ENCODE data around the gene DDR1.
"Not testable (repeated sequence)": the region's sequence is repeated elsewhere in the genome, so short reads cannot be mapped to it uniquely, and the experiment has no call there.

Gene DDR1

GRCh38 chr6:30847971-30848436, 36.3 kb upstream of the DDR1 start:
- no peaks in the 10 kb centered on the region for H3K4me1 ChIP-seq (ENCODE audit: low read depth, poor library complexity, severe bottlenecking)
- H4K20me1 ChIP-seq (ENCODE audit: insufficient read depth), result no peaks in the 10 kb centered on the region
- no peaks in the 10 kb centered on the region for H3K36me3 ChIP-seq (ENCODE audit: insufficient read depth)
- TF ChIP-seq CTCF (conservative IDR thresholded peaks at IDR 0.05; ENCODE audit: low read depth, low read length), result no peak
- no peaks in the 10 kb centered on the region for H3K27me3 ChIP-seq (ENCODE audit: insufficient read depth, low read depth)
- no peak overlapping the region for H2AFZ ChIP-seq (ENCODE audit: low read depth)
- no peak overlapping the region for H3K9ac ChIP-seq
- H3K27ac ChIP-seq, result no peak overlapping the region
- H3K4me3 ChIP-seq (IDR thresholded peaks at IDR 0.05; ENCODE audit: insufficient read depth, low read depth, low read length), result no peak overlapping the region
- no peak overlapping the region for H3K4me2 ChIP-seq
- H3K79me2 ChIP-seq (ENCODE audit: insufficient read depth, low read depth), result no peaks in the 10 kb centered on the region

- Histone ChIP-seq H3K36me3 (ENCODE audit: insufficient read depth) (no peaks in the 10 kb centered on the region), H3K4me2 (no peak overlapping the region), H3K9ac (no peak overlapping the region), H3K4me1 (ENCODE audit: low read depth, poor library complexity, severe bottlenecking) (no peaks in the 10 kb centered on the region), H2AFZ (ENCODE audit: low read depth) (no peak overlapping the region), H3K27me3 (ENCODE audit: insufficient read depth, low read depth) (no peaks in the 10 kb centered on the region), H4K20me1 (ENCODE audit: insufficient read depth) (no peaks in the 10 kb centered on the region), H3K27ac (no peak overlapping the region), H3K4me3 (IDR thresholded peaks at IDR 0.05; ENCODE audit: insufficient read depth, low read depth, low read length) (no peak overlapping the region), H3K79me2 (ENCODE audit: insufficient read depth, low read depth) (no peaks in the 10 kb centered on the region)
- no peak for TF ChIP-seq CTCF (conservative IDR thresholded peaks at IDR 0.05; ENCODE audit: low read depth, low read length)
Measured at GRCh38 chr6:30849903-30850651, 34.2 kb upstream of the DDR1 start.

- not testable (repeated sequence) for H3K9ac ChIP-seq; H3K79me2 ChIP-seq (ENCODE audit: insufficient read depth, low read depth); H3K4me2 ChIP-seq; H3K4me1 ChIP-seq (ENCODE audit: low read depth, poor library complexity, severe bottlenecking); H3K4me3 ChIP-seq (IDR thresholded peaks at IDR 0.05; ENCODE audit: insufficient read depth, low read depth, low read length); H3K27me3 ChIP-seq (ENCODE audit: insufficient read depth, low read depth); H4K20me1 ChIP-seq (ENCODE audit: insufficient read depth); H3K27ac ChIP-seq; H3K36me3 ChIP-seq (ENCODE audit: insufficient read depth); H2AFZ ChIP-seq (ENCODE audit: low read depth)
Measured at GRCh38 chr6:30852459-30852858, 31.9 kb upstream of the DDR1 start.

- Histone ChIP-seq H3K79me2 (ENCODE audit: insufficient read depth, low read depth) (no peaks in the 10 kb centered on the region), H3K27me3 (ENCODE audit: insufficient read depth, low read depth) (no peaks in the 10 kb centered on the region), H3K36me3 (ENCODE audit: insufficient read depth) (no peaks in the 10 kb centered on the region), H3K4me1 (ENCODE audit: low read depth, poor library complexity, severe bottlenecking) (no peaks in the 10 kb centered on the region), H2AFZ (ENCODE audit: low read depth) (no peak overlapping the region), H3K4me3 (IDR thresholded peaks at IDR 0.05; ENCODE audit: insufficient read depth, low read depth, low read length) (no peak overlapping the region), H3K27ac (no peak overlapping the region), H3K9ac (no peak overlapping the region), H4K20me1 (ENCODE audit: insufficient read depth) (no peaks in the 10 kb centered on the region), H3K4me2 (no peak overlapping the region)
- TF ChIP-seq CTCF (conservative IDR thresholded peaks at IDR 0.05; ENCODE audit: low read depth, low read length), result no peak
Measured at GRCh38 chr6:30854285-30855040, 29.9 kb upstream of the DDR1 start.
